Tracheal epithelial cell (primary cell): Measurements from ENCODE around the gene RHOXF2B. TPM values are rescaled to one million over a fixed set of nuclear protein-coding genes. Genes with fewer than 3 reads are reported as not detected.

Experiments
- total RNA-seq: library from RNA; depleted of rRNA; stranded (reverse); fragments of >200 nt; gene quantifications from 2 replicates; pipeline ENCODE4 v1.2.1, GENCODE V29; 2014

Gene RHOXF2B
- total RNA-seq = under 0.01 TPM in 1 of 2 replicates, not detected in the other

DNA sequence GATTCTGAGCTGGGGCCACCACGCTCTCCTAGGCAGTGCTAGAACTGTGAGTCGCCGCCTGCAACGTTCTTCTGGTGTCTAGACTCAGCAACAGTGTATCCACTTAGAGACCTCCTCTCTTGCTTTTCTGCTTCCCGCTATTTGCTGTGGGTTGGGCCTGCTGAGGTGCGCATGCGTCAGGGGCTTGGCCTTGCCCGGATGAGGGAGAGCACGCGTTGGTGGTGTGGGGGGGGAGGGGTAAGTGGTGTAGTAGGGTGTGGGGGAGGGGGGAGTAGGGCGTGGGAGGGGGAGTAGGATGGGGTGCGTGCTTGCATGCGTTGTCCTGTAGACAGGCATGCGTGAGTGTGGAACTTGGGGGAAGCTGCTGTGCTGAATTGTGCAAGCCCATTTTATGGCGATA is at the start of gene RHOXF2B:
TSS of gene RHOXF2B (minus strand) at position 101 of the 400 bp plus-strand sequence. CDS start 138 bp downstream, outside the sequence.

DNA sequence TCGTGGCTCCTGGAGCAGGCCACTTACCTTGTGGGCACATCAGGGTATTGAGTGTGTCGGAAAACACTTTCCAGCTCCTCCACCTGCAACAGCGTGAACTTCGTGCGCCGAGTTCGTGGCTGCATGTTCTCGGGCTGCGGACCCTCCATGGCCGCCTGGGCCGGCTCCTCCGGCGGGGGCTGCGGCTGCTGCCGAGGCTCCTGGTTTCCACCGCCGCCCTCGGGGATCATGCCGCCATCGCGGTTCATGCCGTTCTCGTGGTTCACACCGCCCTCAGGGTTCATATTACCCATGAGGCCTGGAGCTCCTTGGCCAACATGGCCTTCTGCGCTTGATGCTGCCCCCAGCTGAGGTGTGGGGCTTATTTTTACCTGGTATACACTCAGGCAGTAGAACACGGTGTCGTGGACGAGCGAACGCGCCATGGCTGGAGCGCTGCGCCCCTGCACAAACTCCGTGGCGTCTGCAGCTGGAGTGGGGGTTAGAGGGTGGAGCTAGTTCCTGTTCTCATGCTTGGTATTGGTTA is 38.0 kb upstream of the RHOXF2B start, which contains the start of gene RHOXF1:
TSS of gene RHOXF1 (minus strand) at position 476 of the 526 bp plus-strand sequence. CDS start at position 425, 51 bp downstream.

Other genes with a start within 250 kb of the RHOXF2B start
- gene UPF3B, start 224.7 kb downstream of the RHOXF2B start, total RNA-seq = 0.43 and 1.7 TPM in 2 replicates
- gene RNF113A, start 206.0 kb downstream of the RHOXF2B start, total RNA-seq = 14.7 and 16.8 TPM in 2 replicates
- gene NDUFA1, start 205.9 kb downstream of the RHOXF2B start, total RNA-seq = 38.2 and 53.5 TPM in 2 replicates
- gene AKAP14, start 181.8 kb downstream of the RHOXF2B start, total RNA-seq = 0.64 TPM in 1 of 2 replicates, not detected in the other
- gene NKAP, start 133.9 kb downstream of the RHOXF2B start, total RNA-seq = 2.9 and 4.0 TPM in 2 replicates
- not detected in 2 replicates for gene RHOXF1, start 38.2 kb upstream of the RHOXF2B start, total RNA-seq
- not detected in 2 replicates for gene RHOXF2, start 80.9 kb upstream of the RHOXF2B start, total RNA-seq
- gene ZBTB33, start 173.1 kb upstream of the RHOXF2B start, total RNA-seq = 12.0 and 17.3 TPM in 2 replicates
- 0.21 TPM in 1 of 2 replicates, not detected in the other for gene TMEM255A, start 233.8 kb upstream of the RHOXF2B start, total RNA-seq